NCI-H146 treated with DMSO at 0.1 percent for 48 hours (cell line): ENCODE results near the gene PDZD7.
"Not testable (repeated sequence)": the region's sequence is repeated elsewhere in the genome, so short reads cannot be mapped to it uniquely, and the experiment has no call there.

Experiments used
- DNase-seq: peaks from one replicate; lab custom pipeline; 2025; ENCODE audit not compliant: unreplicated experiment; lab: John Stamatoyannopoulos, UW

The PDZD7 gene

DNA sequence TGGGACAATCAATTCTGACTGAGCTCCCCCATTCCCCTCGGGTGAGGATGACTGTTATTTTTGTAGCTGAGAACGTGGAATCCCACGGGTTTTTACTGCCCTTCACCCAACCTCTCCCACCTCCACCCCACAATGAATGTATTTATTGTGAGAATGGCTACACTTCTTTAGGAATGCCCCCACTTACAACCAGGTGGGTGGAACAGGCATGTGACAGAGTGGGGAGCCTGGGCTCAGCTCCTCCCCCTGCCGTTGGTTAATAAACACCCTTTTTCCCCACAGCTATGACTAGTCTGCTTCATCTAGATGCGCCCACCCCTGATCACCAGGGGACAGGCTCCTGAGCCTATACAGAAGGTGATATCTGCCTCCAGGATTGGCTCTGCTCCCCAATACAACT is 45.6 kb downstream of the PDZD7 start:
- no peak for DNase-seq

DNA sequence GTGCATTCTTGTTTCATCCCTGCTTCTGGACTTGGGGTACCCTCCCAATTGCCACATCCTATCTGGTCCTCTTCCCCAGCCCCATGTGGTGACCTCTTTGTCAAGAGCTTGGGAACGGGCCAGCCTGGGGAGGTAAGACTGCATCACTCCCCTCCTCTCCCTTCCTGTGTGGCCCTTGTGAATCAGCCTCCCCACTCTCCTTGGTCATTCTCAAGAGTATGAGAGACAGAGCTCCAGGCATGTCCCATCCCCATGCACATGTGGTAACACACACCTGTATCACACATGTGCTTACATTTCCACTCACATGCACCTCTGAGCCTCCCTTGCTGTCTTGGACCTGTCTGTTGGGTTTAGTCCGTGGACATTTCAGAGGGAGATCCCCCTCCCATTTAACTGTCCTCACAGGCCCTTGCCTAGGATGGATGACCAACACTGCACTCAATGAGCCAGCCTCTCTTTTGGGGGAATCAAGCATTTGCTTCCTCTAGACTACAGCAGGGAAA is 46.2 kb downstream of the PDZD7 start:
- DNase-seq, result no peak

DNA sequence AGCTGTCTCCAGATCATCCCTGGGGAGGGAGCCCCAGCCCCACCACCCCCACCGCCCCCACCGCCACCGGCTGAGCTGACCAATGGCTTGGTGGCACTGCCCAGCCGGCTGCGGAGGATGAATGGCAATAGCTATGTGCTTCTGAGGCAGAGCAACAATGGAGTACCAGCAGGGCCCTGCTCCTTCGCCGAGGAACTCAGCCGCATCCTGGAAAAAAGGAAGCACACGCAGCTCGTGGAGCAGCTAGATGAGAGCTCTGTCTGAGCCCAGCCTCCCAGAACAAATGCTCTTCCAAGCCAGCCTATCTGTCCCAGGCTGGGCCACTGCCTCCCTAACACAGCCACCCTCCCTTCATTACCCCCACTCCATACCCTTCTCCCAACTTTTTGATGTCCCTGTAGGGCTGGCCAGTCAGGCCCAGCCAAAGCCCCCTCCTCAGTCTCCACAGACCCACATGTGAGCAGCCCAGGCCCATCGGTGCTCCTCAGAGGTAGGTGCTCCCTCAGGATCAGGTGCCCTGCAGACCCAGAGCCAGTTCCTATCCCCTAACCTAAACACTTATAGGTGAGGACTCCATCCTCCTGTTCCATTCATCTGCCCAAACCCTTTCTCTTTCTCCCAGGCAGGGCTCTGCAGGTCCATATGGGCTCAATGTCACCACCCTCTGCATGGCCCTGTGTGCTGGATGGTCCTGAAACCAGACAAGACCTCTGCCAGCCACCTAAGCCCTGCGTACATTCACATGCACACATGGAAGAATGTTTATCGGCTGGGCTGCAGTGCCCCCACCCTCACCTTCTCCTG is 46.9 kb downstream of the PDZD7 start:
- no peak for DNase-seq

DNA sequence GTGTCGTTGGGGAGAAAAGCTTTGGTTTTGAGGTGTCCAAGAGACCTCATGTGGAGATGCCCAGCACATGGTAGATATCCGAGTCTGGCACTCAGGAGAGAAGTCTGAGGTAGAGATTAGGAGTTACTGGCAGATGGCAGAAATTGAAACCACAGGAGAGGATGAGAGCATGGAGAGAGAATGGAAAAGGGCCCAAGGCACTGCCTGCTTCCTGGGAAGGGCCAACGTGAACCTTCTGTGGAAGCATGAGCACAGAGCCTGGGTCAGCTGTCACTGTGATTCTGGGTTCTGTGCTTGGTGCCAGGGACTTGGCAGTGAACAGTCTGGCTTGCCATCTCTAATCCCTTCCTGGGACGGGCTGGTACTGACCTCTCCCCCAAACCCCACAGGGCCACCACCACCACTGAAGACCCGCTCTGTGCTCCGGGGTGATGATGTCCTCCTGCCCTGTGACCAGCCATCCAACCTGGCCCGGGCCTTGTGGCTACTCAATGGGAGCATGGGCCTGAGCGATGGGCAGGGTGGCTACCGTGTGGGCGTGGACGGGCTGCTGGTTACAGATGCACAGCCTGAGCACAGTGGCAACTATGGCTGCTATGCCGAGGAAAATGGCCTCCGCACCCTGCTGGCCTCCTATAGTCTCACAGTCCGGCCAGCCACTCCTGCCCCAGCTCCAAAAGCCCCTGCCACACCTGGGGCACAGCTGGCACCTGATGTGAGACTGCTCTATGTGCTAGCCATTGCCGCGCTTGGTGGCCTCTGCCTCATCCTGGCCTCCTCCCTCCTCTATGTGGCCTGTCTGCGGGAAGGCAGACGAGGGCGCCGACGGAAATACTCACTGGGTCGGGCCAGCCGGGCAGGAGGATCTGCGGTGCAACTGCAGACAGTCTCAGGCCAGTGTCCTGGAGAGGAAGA is 47.8 kb downstream of the PDZD7 start:
- DNase-seq, result no peak

DNA sequence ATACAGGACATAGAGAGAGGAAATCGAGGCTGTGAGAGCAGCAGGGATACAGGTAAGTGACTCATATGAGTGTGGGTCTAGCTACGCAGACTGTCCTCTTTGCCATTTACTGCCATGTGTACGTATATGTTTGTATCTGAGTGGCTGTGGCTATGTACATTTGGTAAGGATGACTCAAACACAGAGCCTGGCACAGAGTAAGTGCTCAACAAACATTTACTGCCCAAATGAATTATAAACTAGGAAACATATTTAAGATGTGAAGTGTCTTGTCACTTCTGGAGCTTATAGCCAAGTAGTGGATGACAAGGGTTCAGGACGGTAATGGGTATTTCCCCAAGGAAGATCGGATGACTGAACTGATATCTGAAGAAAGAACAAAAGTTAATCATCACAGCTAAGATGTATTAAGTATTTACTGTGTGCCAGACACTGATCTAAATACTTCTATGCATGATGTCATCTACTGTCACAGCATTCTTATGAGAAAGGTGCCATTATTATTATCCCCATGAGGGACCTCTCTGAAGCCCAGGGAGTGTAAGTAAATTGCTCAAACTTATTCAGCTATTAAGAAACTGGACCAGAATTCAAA is 49.7 kb downstream of the PDZD7 start:
- no peak for DNase-seq

DNA sequence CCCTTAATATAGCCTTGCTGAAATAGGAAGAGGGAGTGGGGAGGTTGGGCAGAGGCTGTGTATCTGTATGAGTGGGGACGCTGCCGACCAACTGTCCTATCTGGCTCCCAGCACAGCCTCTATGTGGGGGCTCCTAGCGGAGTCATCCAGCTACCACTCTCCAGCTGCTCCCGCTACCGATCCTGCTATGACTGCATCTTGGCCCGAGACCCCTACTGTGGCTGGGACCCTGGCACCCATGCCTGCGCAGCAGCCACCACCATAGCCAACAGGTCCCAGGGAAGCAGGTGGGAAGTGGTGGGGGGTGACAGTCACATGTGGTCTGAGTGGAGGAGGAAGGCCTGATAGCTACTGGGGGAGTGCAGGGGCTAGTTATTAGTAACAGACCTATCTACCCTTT is 50.2 kb downstream of the PDZD7 start:
- DNase-seq, result no peak

DNA sequence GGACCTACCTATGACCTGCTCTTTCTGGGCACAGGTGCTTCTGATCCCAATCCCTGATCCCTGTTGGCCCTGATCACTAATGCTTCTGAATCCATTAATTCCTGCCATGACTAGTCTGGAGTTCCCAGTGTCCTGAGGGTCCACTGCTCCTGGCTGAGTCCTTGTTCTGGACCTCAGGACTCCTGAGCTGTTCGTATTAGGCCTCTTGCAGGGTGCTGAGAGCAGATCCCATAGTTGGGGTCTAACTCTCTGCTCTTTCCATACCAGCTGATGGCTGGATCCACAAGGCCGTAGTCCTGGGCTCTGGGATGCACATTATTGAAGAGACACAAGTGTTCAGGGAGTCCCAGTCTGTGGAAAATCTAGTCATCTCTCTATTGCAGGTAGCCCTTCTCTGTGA is 50.6 kb downstream of the PDZD7 start:
- no peak for DNase-seq

DNA sequence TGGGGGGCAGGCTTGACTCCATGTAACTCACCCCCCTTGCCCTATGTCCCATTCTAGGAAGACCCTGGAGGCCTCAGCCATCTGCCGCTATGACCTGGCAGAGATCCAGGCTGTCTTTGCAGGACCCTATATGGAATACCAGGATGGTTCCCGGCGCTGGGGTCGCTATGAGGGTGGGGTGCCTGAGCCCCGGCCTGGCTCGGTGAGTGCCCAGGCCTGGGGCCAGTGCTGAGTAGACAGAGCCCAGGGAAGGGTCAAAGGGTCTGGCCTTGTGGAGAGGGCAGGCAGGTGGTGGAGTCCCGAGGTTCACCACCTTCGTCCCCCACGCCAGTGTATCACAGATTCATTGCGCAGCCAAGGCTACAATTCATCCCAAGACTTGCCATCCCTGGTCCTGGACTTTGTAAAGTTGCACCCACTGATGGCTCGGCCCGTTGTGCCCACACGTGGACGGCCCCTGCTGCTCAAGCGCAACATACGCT is 51.1 kb downstream of the PDZD7 start:
- DNase-seq, result no peak

DNA sequence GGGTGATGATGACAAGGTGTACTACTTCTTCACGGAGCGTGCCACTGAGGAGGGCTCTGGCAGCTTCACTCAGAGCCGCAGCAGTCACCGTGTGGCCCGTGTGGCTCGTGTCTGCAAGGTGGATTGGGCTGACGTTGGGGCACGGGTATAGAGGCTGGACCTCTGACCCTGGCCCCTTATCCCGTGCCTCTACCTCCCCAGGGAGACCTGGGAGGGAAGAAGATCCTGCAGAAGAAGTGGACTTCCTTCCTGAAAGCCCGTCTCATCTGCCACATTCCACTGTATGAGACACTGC is 52.1 kb downstream of the PDZD7 start:
- no peak for DNase-seq

DNA sequence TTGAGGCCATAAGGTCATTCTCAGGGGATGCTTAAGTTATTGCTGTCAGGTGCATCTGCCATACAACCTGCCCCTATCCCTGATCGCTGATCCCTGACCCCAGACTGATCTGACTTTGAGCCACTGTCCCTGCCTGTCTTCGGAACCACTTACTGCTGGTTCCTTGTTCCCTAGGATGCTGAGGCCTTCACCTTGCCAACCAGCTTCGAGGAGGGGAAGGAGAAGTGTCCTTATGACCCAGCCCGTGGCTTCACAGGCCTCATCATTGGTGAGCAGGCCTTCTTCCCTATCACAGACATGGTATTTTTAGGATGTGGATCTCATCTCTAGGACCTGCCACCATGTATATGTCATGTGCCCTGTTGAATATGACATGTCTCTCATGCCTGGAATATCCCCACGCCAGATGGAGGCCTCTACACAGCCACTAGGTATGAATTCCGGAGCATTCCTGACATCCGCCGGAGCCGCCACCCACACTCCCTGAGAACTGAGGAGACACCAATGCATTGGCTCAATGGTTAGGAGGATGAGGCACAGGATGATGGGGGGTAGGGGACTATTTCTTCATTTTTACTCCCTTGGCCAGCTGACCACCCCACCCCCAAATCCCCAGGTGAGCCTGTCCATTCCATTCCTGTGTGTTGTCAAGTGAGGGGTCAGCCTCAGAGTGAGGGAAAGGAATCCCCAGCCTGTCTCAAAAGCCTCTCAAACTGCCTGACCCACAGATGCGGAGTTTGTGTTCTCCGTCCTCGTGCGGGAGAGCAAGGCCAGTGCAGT is 52.6 kb downstream of the PDZD7 start:
- no peak for DNase-seq

DNA sequence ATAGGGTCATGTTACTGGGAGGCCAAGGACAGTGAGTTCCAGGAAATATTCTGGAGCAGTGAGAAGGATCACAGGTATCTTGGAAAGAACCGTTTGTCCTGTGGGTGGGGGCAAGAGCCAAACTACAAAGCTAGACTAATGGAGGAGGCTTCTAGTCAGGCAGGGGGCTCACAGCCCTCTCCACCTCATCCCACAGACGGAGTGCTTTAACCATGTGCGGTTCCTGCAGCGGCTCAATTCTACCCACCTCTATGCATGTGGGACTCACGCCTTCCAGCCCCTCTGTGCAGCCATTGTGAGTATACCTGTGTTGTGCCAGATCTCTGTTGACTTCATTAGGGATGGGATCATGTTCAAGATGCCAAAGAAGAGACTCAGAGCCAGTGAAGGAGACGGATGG is 53.5 kb downstream of the PDZD7 start:
- no peak for DNase-seq

DNA sequence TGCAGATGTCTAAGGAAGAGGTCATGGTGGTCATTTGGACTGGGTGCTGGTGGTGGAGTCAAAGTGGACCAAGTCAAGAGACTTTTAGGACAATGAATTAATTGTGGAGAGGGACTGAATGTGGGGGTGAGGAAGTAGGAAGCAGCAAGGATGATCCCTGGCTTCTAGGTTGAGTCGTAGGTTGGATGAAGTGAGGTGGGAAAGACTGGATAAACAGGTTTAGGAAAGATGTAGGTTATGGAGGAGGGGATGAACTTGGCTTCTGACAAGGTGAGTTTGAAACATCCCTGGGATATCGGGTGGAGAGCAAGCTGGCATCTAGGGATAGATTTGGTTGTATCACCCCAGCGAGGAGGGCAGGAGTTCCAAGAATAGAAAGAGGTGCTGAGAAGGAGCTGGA is 54.0 kb downstream of the PDZD7 start:
- no peak for DNase-seq

DNA sequence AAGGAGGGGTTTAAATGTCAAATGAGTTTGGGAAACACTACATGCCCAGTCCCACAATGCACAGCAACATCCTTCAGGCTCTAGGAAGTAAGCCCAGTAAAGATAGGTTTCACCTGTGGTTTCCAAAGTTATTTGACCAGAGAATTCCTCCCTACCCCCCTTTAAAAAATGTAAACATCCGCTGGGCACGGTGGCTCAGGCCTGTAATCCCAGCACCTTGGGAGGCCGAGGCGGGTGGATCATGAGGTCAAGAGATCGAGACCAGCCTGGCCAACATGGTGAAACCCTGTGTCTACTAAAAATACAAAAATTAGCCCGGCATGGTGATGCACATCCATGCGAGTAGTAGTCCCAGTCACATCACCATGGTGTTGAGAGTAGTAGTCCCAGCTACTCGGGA is 55.5 kb downstream of the PDZD7 start:
- DNase-seq, result not testable (repeated sequence)

DNA sequence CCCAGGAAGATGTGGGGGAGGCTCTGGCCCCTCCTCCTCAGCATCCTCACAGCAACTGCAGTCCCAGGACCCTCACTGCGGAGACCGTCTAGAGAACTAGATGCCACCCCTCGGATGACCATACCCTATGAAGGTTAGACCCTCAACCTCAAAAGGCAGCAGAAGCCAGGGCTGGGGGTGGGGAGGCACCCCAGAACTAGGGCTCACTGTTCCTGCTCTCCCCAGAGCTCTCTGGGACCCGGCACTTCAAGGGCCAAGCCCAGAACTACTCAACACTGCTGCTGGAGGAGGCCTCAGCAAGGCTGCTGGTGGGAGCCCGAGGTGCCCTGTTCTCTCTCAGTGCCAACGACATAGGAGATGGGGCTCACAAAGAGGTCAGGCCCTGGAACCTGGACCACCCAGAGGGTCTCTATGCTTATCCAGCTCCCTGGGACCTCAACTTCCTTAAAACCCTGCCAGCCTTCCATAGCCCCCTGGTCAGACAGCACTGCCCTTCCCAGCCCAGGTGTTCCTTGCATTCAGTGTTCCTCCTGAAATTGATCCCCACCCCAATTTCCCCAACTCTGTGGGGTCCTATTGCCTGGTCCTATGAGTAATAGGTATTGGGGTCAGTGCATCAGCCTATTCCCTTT is 57.9 kb downstream of the PDZD7 start:
- no peak for DNase-seq

DNA sequence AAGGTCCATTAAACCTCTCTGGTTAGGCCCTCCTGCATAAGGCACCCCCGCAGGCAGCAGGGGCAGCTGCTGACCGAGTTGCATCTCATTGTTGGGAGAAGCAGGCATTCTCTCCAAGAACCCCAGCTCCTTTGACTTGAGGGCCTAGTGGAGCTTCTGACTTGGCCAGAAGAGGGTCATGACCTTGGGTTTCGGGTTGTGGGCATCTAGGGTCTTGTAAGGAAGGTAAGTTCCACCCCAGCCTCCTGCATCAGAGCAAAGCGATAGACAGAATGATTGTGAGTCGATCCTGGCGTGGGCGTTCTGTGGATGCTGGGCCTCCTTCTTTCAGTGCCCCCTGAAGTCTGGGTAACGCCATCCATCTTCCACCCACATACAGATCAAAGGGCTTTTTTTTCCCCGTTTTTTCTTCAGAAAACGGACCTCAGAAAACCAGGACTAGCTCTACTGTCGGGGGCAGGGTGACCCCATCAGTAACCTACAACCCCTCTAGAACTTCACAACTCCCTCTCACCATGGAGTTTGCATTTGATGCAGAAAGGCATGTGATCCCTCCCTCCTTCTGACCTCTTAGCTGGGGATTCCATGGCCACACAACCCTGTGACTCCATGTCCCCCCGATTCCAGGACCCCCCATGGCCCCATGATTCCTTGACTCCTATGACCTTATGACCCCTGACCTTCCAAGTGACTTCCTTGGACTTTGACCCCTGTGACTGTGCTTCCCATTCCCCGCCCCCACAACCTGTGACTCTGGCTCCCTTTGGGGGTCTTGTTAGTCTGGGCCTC is 58.6 kb downstream of the PDZD7 start:
- DNase-seq, result no peak

DNA sequence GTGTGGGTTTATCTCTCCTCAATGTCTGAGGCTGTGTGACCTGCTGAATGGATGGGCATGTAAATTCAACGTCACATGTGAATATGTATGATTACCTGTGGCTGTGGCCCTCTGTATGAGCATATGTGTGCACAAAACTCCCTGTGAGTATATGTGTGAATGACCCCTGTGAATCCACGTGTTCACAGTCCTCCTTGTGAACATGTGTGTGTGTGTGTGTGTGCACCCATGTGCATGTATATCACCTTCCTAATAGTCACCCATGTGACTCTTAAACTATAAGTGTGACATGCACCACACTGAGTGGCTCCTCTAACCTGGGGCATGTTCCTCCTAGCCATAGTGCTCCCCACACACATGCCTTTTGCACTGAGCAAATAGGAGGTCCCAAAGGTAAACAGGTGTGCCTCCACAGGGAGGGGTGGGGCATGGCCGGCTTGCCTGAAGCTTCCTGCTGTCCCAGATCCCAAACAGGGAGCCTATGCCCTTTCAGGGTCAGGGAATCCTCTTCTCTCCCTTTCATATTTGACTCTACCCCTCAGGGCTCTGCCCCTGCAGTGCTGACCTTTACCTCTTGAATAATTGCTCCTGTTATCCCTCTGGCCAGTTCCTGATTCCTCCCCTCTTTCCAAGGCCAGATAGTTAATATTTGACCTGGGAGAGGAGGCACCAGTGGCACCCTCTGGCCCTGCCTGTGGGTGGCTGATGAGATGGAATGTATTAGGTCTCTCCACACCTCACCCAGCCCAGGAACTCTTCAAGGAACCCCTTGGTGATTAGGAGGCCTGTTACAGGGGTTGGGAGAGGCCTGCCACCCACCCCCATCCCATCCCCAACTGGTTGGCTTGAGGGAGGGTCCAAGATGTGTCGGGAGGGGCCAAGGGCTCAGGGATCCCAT is 59.8 kb downstream of the PDZD7 start:
- DNase-seq, result no peak

DNA sequence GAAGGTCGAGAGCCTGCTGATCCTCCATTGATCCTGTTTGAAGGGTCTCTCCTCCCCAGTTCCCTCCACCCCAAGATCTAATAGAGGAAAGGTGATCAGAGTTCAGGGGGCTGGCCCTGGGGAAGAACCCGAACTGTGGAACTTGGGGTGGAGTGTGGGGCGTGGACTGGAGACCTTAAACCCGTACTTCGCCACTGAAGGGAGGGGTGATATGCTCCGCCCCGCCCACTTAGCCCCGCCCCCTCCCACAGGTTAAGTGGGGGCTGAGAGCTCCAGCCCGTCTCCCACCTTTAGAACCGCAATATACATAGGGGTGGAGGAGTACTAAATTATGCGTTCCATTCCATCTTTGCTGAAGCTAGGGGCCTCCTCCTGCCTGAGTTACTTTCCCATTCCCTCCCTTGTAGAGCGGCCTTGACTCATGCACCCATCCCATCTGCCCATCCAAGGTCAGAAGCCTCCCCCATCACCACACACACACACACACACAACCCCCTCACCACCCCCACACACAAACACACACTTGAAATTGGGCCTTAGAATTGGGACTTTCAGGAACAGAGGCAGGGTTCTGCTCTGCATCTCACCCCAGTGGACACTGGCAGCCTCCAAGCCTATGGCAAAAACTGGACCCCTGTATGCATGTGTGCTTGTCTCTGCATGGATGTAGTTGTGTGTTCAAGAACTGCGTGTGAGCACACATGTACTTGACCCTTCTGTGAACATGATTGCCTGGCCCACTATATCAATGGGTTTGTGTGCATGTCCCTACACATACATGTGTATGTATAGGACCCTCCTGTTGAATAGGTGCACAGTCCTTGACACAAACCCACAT is 60.6 kb downstream of the PDZD7 start:
- DNase-seq, result no peak
